GM11168 (cell line): Measurements from ENCODE around the gene LCOR.

Source experiments
- in situ Hi-C: fragments of 300-500 bp; cut with MboI; formaldehyde crosslinking; loops from one replicate; pipeline ENCODE4 v1.12.0; 2022; ENCODE audit warnings: low sequenced_read_pairs; ENCODE audit not compliant: unreplicated experiment

Gene LCOR

GRCh38 chr10:97042716-97043562 lies 210.8 kb downstream of the LCOR start:
- in situ Hi-C loops = no loop called here

GRCh38 chr10:97043563-97043855 lies 211.4 kb downstream of the LCOR start:
- in situ Hi-C loops = no loop called here
